H1 (cell line): ENCODE data around the gene SYVN1. TPM values are rescaled to one million over a fixed set of nuclear protein-coding genes. Genes with fewer than 3 reads are reported as not detected.

ENCODE experiments used
- CTCF ChIA-PET: fragments of 300-600 bp; sonication (Branson Sonifier 250); formaldehyde crosslinking; loops from one replicate; lab custom pipeline; 2021; ENCODE audit not compliant: partially characterized antibody; lab: Charles Lee
- POLR2A ChIA-PET: fragments of 300-600 bp; sonication (Branson Sonifier 250); formaldehyde crosslinking; loops from one replicate; lab custom pipeline; 2021; ENCODE audit warnings: inconsistent platforms; ENCODE audit not compliant: partially characterized antibody; lab: Charles Lee
- DNase-seq, 2 experiments: peaks; one replicate each; pipeline versions ENCODE4 v3.0.0 to v3.0.0-alpha.2; 2010 to 2022; ENCODE audit warnings: low spot score in 2 of 2, low read depth in 1 of 2, mixed read lengths in 1 of 2
- FAIRE-seq: peaks from 2 replicates; lab custom pipeline; 2011; peaks lifted over from hg19 to GRCh38; lab: Jason Lieb, UNC
- H2AFZ ChIP-seq: 2 replicates; pipeline ENCODE4 v1.8.1; 2012; ENCODE audit warnings: low read length, inconsistent platforms
- H2AK5ac ChIP-seq: 2 replicates; pipeline ENCODE4 v1.6.1; 2013; ENCODE audit warnings: low read depth, low read length
- H2BK120ac ChIP-seq: replicated peaks from 2 replicates; pipeline ENCODE3; 2013; ENCODE audit warnings: low read depth, low read length, inconsistent platforms
- H2BK12ac ChIP-seq: 2 replicates; pipeline ENCODE4 v1.6.1; 2013; ENCODE audit warnings: low read depth, low read length
- H2BK15ac ChIP-seq: 2 replicates; pipeline ENCODE4 v1.6.1; 2013; ENCODE audit warnings: low read length
- H2BK20ac ChIP-seq: 2 replicates; pipeline ENCODE4 v1.6.1; 2013; ENCODE audit warnings: low read length
- H2BK5ac ChIP-seq: 2 replicates; pipeline ENCODE4 v1.6.1; 2013; ENCODE audit warnings: low read depth, low read length
- H3K14ac ChIP-seq: 2 replicates; pipeline ENCODE4 v1.6.1; 2013; ENCODE audit warnings: inconsistent platforms; ENCODE audit not compliant: insufficient read length
- H3K18ac ChIP-seq: 2 replicates; pipeline ENCODE4 v1.6.1; 2013; ENCODE audit warnings: low read length; ENCODE audit errors: extremely low read depth
- H3K23ac ChIP-seq: 2 replicates; pipeline ENCODE4 v1.6.1; 2013; ENCODE audit warnings: inconsistent platforms; ENCODE audit not compliant: insufficient read length
- H3K23me2 ChIP-seq: 2 replicates; pipeline ENCODE4 v1.6.1; 2013; ENCODE audit warnings: low read depth, low read length
- H3K27ac ChIP-seq: 2 replicates; pipeline ENCODE4 v1.6.1; 2011; ENCODE audit warnings: low read depth, low read length, inconsistent platforms
- H3K27me3 ChIP-seq, 4 experiments: replicated peaks in 1 of 4; 1 replicate in 1 of 4; 2 replicates in 3 of 4; pipeline versions ENCODE4 v1.6.1 to v1.8.1; 2011 to 2013; ENCODE audit warnings: low read length in 3 of 4, mild to moderate bottlenecking in 3 of 4, inconsistent platforms in 2 of 4, mixed read lengths in 2 of 4, moderate library complexity in 1 of 4; ENCODE audit not compliant: control insufficient read depth in 3 of 4, insufficient read depth in 3 of 4; ENCODE audit errors: extremely low read depth in 1 of 4
- H3K36me3 ChIP-seq, 4 experiments: 2 replicates each; pipeline versions ENCODE4 v1.6.1 to v1.8.1; 2011 to 2013; ENCODE audit warnings: mild to moderate bottlenecking in 4 of 4, low read length in 3 of 4, moderate library complexity in 2 of 4, control low read depth in 1 of 4, inconsistent platforms in 1 of 4; ENCODE audit not compliant: insufficient read depth in 4 of 4, control insufficient read depth in 2 of 4
- H3K4ac ChIP-seq: replicated peaks from 2 replicates; pipeline ENCODE3; 2013; ENCODE audit warnings: low read length, low read depth, mixed read lengths, inconsistent platforms; ENCODE audit not compliant: insufficient read length
- H3K4me1 ChIP-seq, 4 experiments: replicated peaks in 1 of 4; 1 replicate in 1 of 4; 2 replicates in 3 of 4; pipeline versions ENCODE4 v1.6.1 to v1.8.1; 2011 to 2013; ENCODE audit warnings: low read length in 3 of 4, inconsistent platforms in 2 of 4, mixed read lengths in 1 of 4; ENCODE audit not compliant: insufficient read depth in 4 of 4, control insufficient read depth in 3 of 4
- H3K4me2 ChIP-seq, 2 experiments: 2 replicates each; pipeline versions ENCODE4 v1.6.1 to v1.8.1; 2011 to 2013; ENCODE audit warnings: low read depth in 2 of 2, low read length in 2 of 2, control low read depth in 1 of 2, inconsistent platforms in 1 of 2, mild to moderate bottlenecking in 1 of 2; ENCODE audit not compliant: insufficient read depth in 1 of 2
- H3K4me3 ChIP-seq, 4 experiments: fragments of 200-600, 300-600 bp in 1 of 4; sonication (generic), shearing (Covaris generic), sonication (Bioruptor Twin) in 1 of 4; 2 replicates each; pipeline versions ENCODE4 v1.5.1 to v1.8.1; 2011 to 2016; ENCODE audit warnings: low read length in 4 of 4, low read depth in 3 of 4, control low read depth in 2 of 4, inconsistent platforms in 2 of 4, mild to moderate bottlenecking in 2 of 4, mixed read lengths in 1 of 4, moderate library complexity in 1 of 4; ENCODE audit not compliant: insufficient read depth in 2 of 4; ENCODE audit errors: extremely low read depth in 1 of 4
- H3K56ac ChIP-seq: replicated peaks from 2 replicates; pipeline ENCODE3; 2013; ENCODE audit warnings: low read depth, mild to moderate bottlenecking, mixed read lengths, low read length, inconsistent platforms; ENCODE audit not compliant: insufficient read length
- H3K79me1 ChIP-seq: 2 replicates; pipeline ENCODE4 v1.6.1; 2013; ENCODE audit warnings: low read depth, low read length, control low read depth
- H3K79me2 ChIP-seq, 2 experiments: 2 replicates each; pipeline versions ENCODE4 v1.6.1 to v1.8.1; 2012 to 2013; ENCODE audit warnings: low read length in 2 of 2, mild to moderate bottlenecking in 2 of 2, inconsistent platforms in 1 of 2; ENCODE audit not compliant: insufficient read depth in 2 of 2, control insufficient read depth in 1 of 2
- H3K9ac ChIP-seq, 4 experiments: replicated peaks in 1 of 4; 1 replicate in 1 of 4; 2 replicates in 3 of 4; pipeline versions ENCODE4 v1.6.1 to v1.8.1; 2011 to 2013; ENCODE audit warnings: low read depth in 3 of 4, low read length in 3 of 4, control low read depth in 2 of 4, mild to moderate bottlenecking in 2 of 4, moderate library complexity in 2 of 4, inconsistent platforms in 1 of 4; ENCODE audit errors: extremely low read depth in 1 of 4
- H3K9me3 ChIP-seq, 2 experiments: 2 replicates each; pipeline versions ENCODE4 v1.6.1 to v1.8.1; 2012 to 2013; ENCODE audit warnings: mild to moderate bottlenecking in 2 of 2, moderate library complexity in 2 of 2, control low read depth in 1 of 2, inconsistent platforms in 1 of 2, low read depth in 1 of 2, low read length in 1 of 2, mixed read lengths in 1 of 2; ENCODE audit not compliant: insufficient read depth in 2 of 2
- H4K20me1 ChIP-seq, 2 experiments: replicated peaks in 1 of 2; 2 replicates each; pipeline versions ENCODE3 to v1.8.1; 2011 to 2013; ENCODE audit warnings: inconsistent platforms in 2 of 2, low read length in 2 of 2, mild to moderate bottlenecking in 1 of 2; ENCODE audit not compliant: insufficient read depth in 2 of 2, control insufficient read depth in 1 of 2
- H4K5ac ChIP-seq: 2 replicates; pipeline ENCODE4 v1.6.1; 2013; ENCODE audit warnings: low read length, low read depth, mixed read lengths, inconsistent platforms; ENCODE audit not compliant: insufficient read length
- H4K8ac ChIP-seq: 2 replicates; pipeline ENCODE4 v1.8.0; 2013; ENCODE audit warnings: mild to moderate bottlenecking, moderate library complexity, low read length, inconsistent platforms; ENCODE audit not compliant: insufficient read depth; ENCODE audit errors: extremely low read depth
- H4K91ac ChIP-seq: replicated peaks from 2 replicates; pipeline ENCODE3; 2013; ENCODE audit warnings: low read length, mixed read lengths, inconsistent platforms; ENCODE audit not compliant: insufficient read length
- BCL11A ChIP-seq, 2 experiments: IDR thresholded peaks; one replicate each; pipeline ENCODE4 v1.6.1; 2011; ENCODE audit warnings: low read depth in 2 of 2, low read length in 2 of 2, mild to moderate bottlenecking in 2 of 2
- CHD1 ChIP-seq: IDR thresholded peaks from 2 replicates; pipeline ENCODE4 v1.6.1; 2012; ENCODE audit warnings: low read depth, low read length, improper control_type of control experiment
- CREB1 ChIP-seq: IDR thresholded peaks from 2 replicates; pipeline ENCODE4 v1.6.1; 2012; ENCODE audit warnings: inconsistent platforms
- FOSL1 ChIP-seq: IDR thresholded peaks from 2 replicates; pipeline ENCODE4 v1.6.1; 2011; ENCODE audit warnings: mild to moderate bottlenecking, low read depth, low read length, moderate library complexity; ENCODE audit not compliant: insufficient read depth
- HDAC2 ChIP-seq, 2 experiments: fragments of 300-600 bp in 1 of 2; sonication (generic) in 1 of 2; IDR thresholded peaks; 2 replicates each; pipeline ENCODE4 v1.6.1; 2011 to 2012; ENCODE audit warnings: low read depth in 2 of 2, low read length in 2 of 2, mild to moderate bottlenecking in 2 of 2, moderate library complexity in 2 of 2, borderline replicate concordance in 1 of 2, inconsistent platforms in 1 of 2
- JUN ChIP-seq: IDR thresholded peaks from 2 replicates; pipeline ENCODE4 v1.6.1; 2011; ENCODE audit warnings: low read depth, mild to moderate bottlenecking, improper control_type of control experiment, low read length
- JUND ChIP-seq: IDR thresholded peaks from 2 replicates; pipeline ENCODE4 v1.6.1; 2011; ENCODE audit warnings: mild to moderate bottlenecking, improper control_type of control experiment, low read length
- KDM5A ChIP-seq: fragments of 200-600 bp; IDR thresholded peaks from 2 replicates; pipeline ENCODE4 v1.7.1; 2012; ENCODE audit warnings: mild to moderate bottlenecking, low read length, inconsistent platforms, mixed read lengths
- MAX ChIP-seq: IDR thresholded peaks from 2 replicates; pipeline ENCODE4 v1.6.1; 2012; ENCODE audit warnings: inconsistent platforms
- NANOG ChIP-seq: IDR thresholded peaks from 2 replicates; pipeline ENCODE4 v1.6.1; 2011; ENCODE audit warnings: low read length, low read depth, mild to moderate bottlenecking, inconsistent platforms; ENCODE audit not compliant: insufficient read depth, poor library complexity, severe bottlenecking
- NRF1 ChIP-seq: IDR thresholded peaks from 2 replicates; pipeline ENCODE4 v1.6.1; 2011; ENCODE audit warnings: mild to moderate bottlenecking, low read depth, low read length, improper control_type of control experiment
- RBBP5 ChIP-seq: IDR thresholded peaks from 2 replicates; pipeline ENCODE4 v1.7.1; 2012; ENCODE audit warnings: low read depth, mild to moderate bottlenecking, inconsistent platforms, low read length, moderate library complexity, borderline replicate concordance
- RNF2 ChIP-seq: fragments of 200-900, 300-1000 bp; sonication (generic); IDR thresholded peaks from 2 replicates; pipeline ENCODE4 v1.7.1; 2016; ENCODE audit warnings: borderline replicate concordance, low read depth, mild to moderate bottlenecking, antibody characterized with exemption, low read length; ENCODE audit not compliant: poor library complexity, severe bottlenecking; ENCODE audit errors: missing control alignments
- SIRT6 ChIP-seq: IDR thresholded peaks from one replicate; pipeline ENCODE4 v1.7.1; 2012; ENCODE audit warnings: low read length, inconsistent platforms
- TCF12 ChIP-seq: IDR thresholded peaks from 2 replicates; pipeline ENCODE4 v1.6.1; 2011; ENCODE audit warnings: low read depth, mild to moderate bottlenecking, low read length
- WGBS, 2 experiments: shearing (Covaris generic) in 1 of 2; methylation state at CpG; one replicate each; pipeline versions ENCODE4 v1.1.6 to v1.1.7; 2013 to 2015; ENCODE audit warnings: low lambda C conversion rate in 2 of 2, mixed read lengths in 2 of 2, inconsistent platforms in 1 of 2, low coverage in 1 of 2, missing lambda C conversion rate in 1 of 2; ENCODE audit not compliant: insufficient replicate concordance in 2 of 2, insufficient coverage in 1 of 2, insufficient read length in 1 of 2; ENCODE audit errors: extremely low coverage in 1 of 2, missing lambda C conversion rate in 1 of 2; 5-methylcytosine and 5-hydroxymethylcytosine counted together
- polyA plus RNA-seq, 7 experiments: library from polyadenylated mRNA; depleted of rRNA in 3 of 7; stranded (reverse) in 5 of 7; unstranded in 2 of 7; fragments of >200 nt in 5 of 7; fragments of 200-250 nt in 2 of 7; gene quantifications; 1 replicate in 5 of 7; 2 replicates in 1 of 7; 4 replicates in 1 of 7; pipeline versions ENCODE4 v1.2.1 to v1.2.3, GENCODE V29; 2011 to 2013; ENCODE audit warnings: missing spikeins in 2 of 7, mixed read lengths in 2 of 7
- total RNA-seq: library from RNA; stranded (reverse); fragmentation: NEBNext Ultra II Directional; extraction: Animal tissue kit (Norgen Biotek cat#: 25700); gene quantifications from 2 replicates; pipeline ENCODE4 v1.2.1, GENCODE V29; 2021

SYVN1 gene
- total and polyA plus RNA-seq, 2 of the 8 experiments (the other 6 are each of a cell fraction or from before 2014, with no cell fraction given) = 27.8 to 29.4 TPM

DNA sequence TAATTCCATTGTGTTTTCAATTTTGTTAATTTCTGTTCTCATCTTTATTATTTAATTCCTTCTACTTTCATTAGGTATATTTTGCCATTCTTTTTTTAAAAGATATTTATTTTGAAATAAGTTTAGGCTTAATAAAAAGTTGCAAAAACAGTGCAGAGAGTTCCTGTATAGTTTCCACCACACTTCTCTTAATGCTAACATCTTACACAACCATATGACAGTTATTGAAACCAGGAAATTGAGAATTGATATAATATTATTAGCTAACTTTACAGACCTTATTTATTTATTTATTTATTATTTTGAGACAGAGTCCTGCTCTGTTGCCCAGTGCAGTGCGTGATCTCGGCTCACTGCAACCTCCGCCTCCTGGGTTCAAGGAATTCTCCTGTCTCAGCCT lies 21.9 kb upstream of the SYVN1 start:
- H4K8ac ChIP-seq = no peak overlapping the region
- ChIA-PET CTCF (no interaction called here), POLR2A (interaction anchor here (1.1 to 1.4 kb wide), 2 partner anchors 30 to 45 kb away, joined by 3 read pairs; no protein-coding TSS in a partner anchor)
- H3K27ac ChIP-seq = no peak overlapping the region
- H3K23me2 ChIP-seq = no peaks in the 10 kb centered on the region
- no peaks in the 10 kb centered on the region for H3K79me2 ChIP-seq
- no peak overlapping the region for H2BK15ac ChIP-seq
- FAIRE-seq = no peak
- no peak overlapping the region for H4K5ac ChIP-seq
- H3K4me2 ChIP-seq = no peak overlapping the region
- H2BK5ac ChIP-seq = no peak overlapping the region
- no peaks in the 10 kb centered on the region for H3K27me3 ChIP-seq
- no peak overlapping the region for H4K91ac ChIP-seq
- no peak overlapping the region for H3K23ac ChIP-seq
- no peaks in the 10 kb centered on the region for H3K79me1 ChIP-seq
- H4K20me1 ChIP-seq = no peaks in the 10 kb centered on the region
- H3K14ac ChIP-seq = no peak overlapping the region
- H3K9ac ChIP-seq = no peak overlapping the region
- no peak overlapping the region for H2BK120ac ChIP-seq
- no peak overlapping the region for H3K4ac ChIP-seq
- H3K4me3 ChIP-seq = no peak overlapping the region
- H3K56ac ChIP-seq = no peak overlapping the region
- H3K4me1 ChIP-seq = no peaks in the 10 kb centered on the region
- no peak overlapping the region for H2AFZ ChIP-seq
- H3K9me3 ChIP-seq = no peaks in the 10 kb centered on the region
- no peak overlapping the region for H2BK20ac ChIP-seq
- H3K36me3 ChIP-seq = no peaks in the 10 kb centered on the region
- DNase-seq = no peak
- WGBS, 2 experiments = 98% methylated on average over 3 of the region's 3 CpGs; no CpG with 5 or more reads in 1 of the 2 experiments
- H2BK12ac ChIP-seq = no peak overlapping the region
- H2AK5ac ChIP-seq = no peak overlapping the region
- no peak overlapping the region for H3K18ac ChIP-seq
- TF ChIP-seq HDAC2 (IDR thresholded peaks at IDR 0.05; ENCODE audit: borderline replicate concordance in 1 of 2, low read depth in 2 of 2, low read length in 2 of 2) (no peak), MAX (no peak), NRF1 (no peak), NANOG (no peak), BCL11A (IDR thresholded peaks at IDR 0.05; ENCODE audit: low read depth in 2 of 2, low read length in 2 of 2) (no peak), RBBP5 (no peak), JUN (no peak), RNF2 (no peak), JUND (no peak), KDM5A (no peak), SIRT6 (no peak), TCF12 (no peak), CHD1 (no peak), FOSL1 (no peak), CREB1 (no peak)
